Peyer's patch (tissue), 4 donors: ENCODE data around the gene AVPI1. TPM values are rescaled to one million over a fixed set of nuclear protein-coding genes. Genes with fewer than 3 reads are reported as not detected.

ENCODE experiments used
- DNase-seq, 3 donors: peaks; one replicate each; pipeline ENCODE4 v3.0.0-alpha.2; 2017 to 2019
- H3K27ac ChIP-seq, 4 donors: fragments of 200-600 bp; sonication (generic); one replicate each; pipeline ENCODE4 v1.5.1; 2016 to 2019
- H3K27me3 ChIP-seq, 2 donors: fragments of 200-600 bp; sonication (generic); one replicate each; pipeline ENCODE4 v1.5.1; 2019
- H3K36me3 ChIP-seq, 3 donors: fragments of 200-600 bp; sonication (generic); one replicate each; pipeline ENCODE4 v1.5.1; 2016 to 2019
- H3K4me1 ChIP-seq, 4 donors: fragments of 200-600 bp; sonication (generic); one replicate each; pipeline ENCODE4 v1.5.1; 2016 to 2019
- H3K4me3 ChIP-seq, 4 donors: fragments of 200-600 bp; sonication (generic); 1 replicate in 3 of 4; 2 replicates in 1 of 4; pipeline ENCODE4 v1.5.1; 2016 to 2019; ENCODE audit warnings: mild to moderate bottlenecking in 1 of 4
- H3K9me3 ChIP-seq, 4 donors: fragments of 200-600 bp; sonication (generic); one replicate each; pipeline ENCODE4 v1.5.1; 2016 to 2019; ENCODE audit warnings: mild to moderate bottlenecking in 1 of 4
- CTCF ChIP-seq, 6 experiments: fragments of 450-650 bp in 4 of 6; fragments of 200-600 bp in 2 of 6; sonication (generic) in 1 of 6; IDR thresholded peaks; one replicate each; pipeline ENCODE4 v1.5.1; 2017 to 2019; ENCODE audit warnings: antibody characterized with exemption in 6 of 6, mild to moderate bottlenecking in 3 of 6, moderate library complexity in 1 of 6
- POLR2A ChIP-seq, 2 donors: fragments of 450-650 bp; IDR thresholded peaks; one replicate each; pipeline ENCODE4 v1.5.1; 2017; ENCODE audit warnings: antibody characterized with exemption in 2 of 2, mild to moderate bottlenecking in 2 of 2, moderate library complexity in 2 of 2
- total RNA-seq, 4 donors: library from RNA; depleted of rRNA; stranded (reverse); fragments of >200 nt; gene quantifications; one replicate each; pipeline ENCODE4 v1.1.0, GENCODE V29; 2016

The AVPI1 gene
- total RNA-seq, 4 donors from 2014 or later, result 15.7 to 66.5 (median 47.4) TPM

- Histone ChIP-seq H3K9me3 (no peaks in the 10 kb centered on the region), H3K36me3 (no peaks in the 10 kb centered on the region), H3K4me1 (peaks cover 0 to 33% (median 5%) of the 10 kb centered on the region in 4 donors), H3K27me3 (no peaks in the 10 kb centered on the region), H3K27ac (no peak overlapping the region), H3K4me3 (no peak overlapping the region)
- TF ChIP-seq POLR2A (IDR thresholded peaks at IDR 0.05) (no peak), CTCF (IDR thresholded peaks at IDR 0.05) (no peak)
- no peak for DNase-seq
Observed at GRCh38 chr10:97689559-97690020, 2.5 kb upstream of the AVPI1 start.

- H3K4me3 ChIP-seq, result peak overlapping the region; percentile 55 to 92 (median 80)
- H3K27ac ChIP-seq, result peak overlapping the region; percentile 83 to 97 (median 88)
- H3K27me3 ChIP-seq, result no peaks in the 10 kb centered on the region
- no peak for DNase-seq
- H3K36me3 ChIP-seq, result no peaks in the 10 kb centered on the region
- no peak for TF ChIP-seq POLR2A (IDR thresholded peaks at IDR 0.05)
- TF ChIP-seq CTCF (IDR thresholded peaks at IDR 0.05), result no peak
- peaks cover 0 to 44% (median 5%) of the 10 kb centered on the region in 4 donors for H3K4me1 ChIP-seq
- no peaks in the 10 kb centered on the region for H3K9me3 ChIP-seq
Observed at GRCh38 chr10:97687785-97688781, 1.0 kb upstream of the AVPI1 start.

GRCh38 chr10:97686301-97686961 is 610 bp downstream of the AVPI1 start:
- Histone ChIP-seq H3K36me3 (no peaks in the 10 kb centered on the region), H3K4me3 (peak overlapping the region; percentile 55 to 92 (median 80)), H3K27ac (peak overlapping the region; percentile 83 to 97 (median 88)), H3K4me1 (peaks cover 0 to 57% (median 5%) of the 10 kb centered on the region in 4 donors), H3K27me3 (no peaks in the 10 kb centered on the region), H3K9me3 (no peaks in the 10 kb centered on the region)
- no peak for DNase-seq
- TF ChIP-seq POLR2A (IDR thresholded peaks at IDR 0.05) (no peak), CTCF (IDR thresholded peaks at IDR 0.05) (peak in 1 of 6 experiments; percentile 5)

- Histone ChIP-seq H3K4me3 (peak overlapping the region in 3 of 4 donors; percentile 55 to 92 (median 79)), H3K36me3 (no peaks in the 10 kb centered on the region), H3K27ac (peak overlapping the region in 3 of 4 donors; percentile 83 to 97 (median 92))
Observed at GRCh38 chr10:97685395-97685958, 1.6 kb downstream of the AVPI1 start.

More at GRCh38 chr10:97685395-97685958, 1.6 kb downstream of the AVPI1 start:
- DNase-seq, result peak in 1 of 3 donors; percentile 54
- peak; percentile 20 to 31 for TF ChIP-seq POLR2A (IDR thresholded peaks at IDR 0.05)
- peak in 3 of 6 experiments; percentile 44 to 55 (median 48) for TF ChIP-seq CTCF (IDR thresholded peaks at IDR 0.05)
- Histone ChIP-seq H3K27me3 (no peaks in the 10 kb centered on the region), H3K9me3 (no peaks in the 10 kb centered on the region), H3K4me1 (peaks cover 0 to 57% (median 5%) of the 10 kb centered on the region in 4 donors)
